ENCODE data around the gene CARD16. TPM values are rescaled to one million over a fixed set of nuclear protein-coding genes. Genes with fewer than 3 reads are reported as not detected.

CARD16 gene
- total RNA-seq, 1 experiment from 2014 or later, result not detected

- H2AFZ ChIP-seq (ENCODE audit: low read length), result no peak overlapping the region
- no CpG with 5 or more reads among the region's 9 CpGs for WGBS (ENCODE audit: extremely low coverage, insufficient read length, low lambda C conversion rate)
These were observed 47.4 kb upstream of the CARD16 start for GRCh38 chr11:105092256-105093239.

More at GRCh38 chr11:105092256-105093239, 47.4 kb upstream of the CARD16 start:
- Histone ChIP-seq H3K14ac (ENCODE audit: insufficient read depth, low read length) (no peak overlapping the region), H3K79me2 (ENCODE audit: insufficient read depth, low read length) (no peaks in the 10 kb centered on the region; the same call in 1 of the 2 replicates), H3K9me3 (ENCODE audit: control insufficient read depth, low read depth, low read length) (no peaks in the 10 kb centered on the region), H3K23ac (ENCODE audit: insufficient read length, low read depth, low read length) (no peak overlapping the region), H3K4ac (ENCODE audit: low read depth, low read length) (no peak overlapping the region), H2AK5ac (ENCODE audit: insufficient read length, low read length) (no peak overlapping the region), H3K4me1 (ENCODE audit: insufficient read depth, low read length) (no peaks in the 10 kb centered on the region), H3K27ac (ENCODE audit: insufficient read length, low read depth, low read length) (no peak overlapping the region), H2BK5ac (ENCODE audit: insufficient read length, low read length) (no peak overlapping the region), H4K20me1 (ENCODE audit: control insufficient read depth, insufficient read depth, insufficient read length) (no peaks in the 10 kb centered on the region), H4K8ac (replicated peaks; ENCODE audit: insufficient read length, low read depth, low read length) (no peak overlapping the region), H4K91ac (ENCODE audit: insufficient read length, low read depth, low read length) (no peak overlapping the region), H4K5ac (ENCODE audit: insufficient read length, low read depth, low read length) (no peak overlapping the region), H3K23me2 (ENCODE audit: insufficient read length, low read depth, low read length, poor library complexity, severe bottlenecking) (no peaks in the 10 kb centered on the region), H2BK15ac (ENCODE audit: low read depth, low read length) (no peak overlapping the region), H3K9ac (ENCODE audit: extremely low read depth, insufficient read length, low read length) (no peak overlapping the region), H2BK12ac (ENCODE audit: insufficient read length, low read depth, low read length) (no peak overlapping the region), H3K56ac (ENCODE audit: insufficient read length, low read depth, low read length) (no peak overlapping the region), H3K27me3 (ENCODE audit: insufficient read depth, low read length) (no peaks in the 10 kb centered on the region), H3T11ph (ENCODE audit: low read length) (no peak overlapping the region), H2BK20ac (ENCODE audit: low read depth, low read length, poor library complexity, severe bottlenecking) (no peak overlapping the region), H3K79me1 (ENCODE audit: insufficient read depth, low read depth, low read length, poor library complexity, severe bottlenecking) (no peaks in the 10 kb centered on the region), H3K18ac (ENCODE audit: insufficient read length, low read depth, low read length) (no peak overlapping the region), H2BK120ac (ENCODE audit: low read depth, low read length, poor library complexity, severe bottlenecking) (no peak overlapping the region), H3K4me2 (ENCODE audit: insufficient read depth, insufficient read length, low read length) (no peak overlapping the region)
- H3K4me1 Mint-ChIP-seq, result 0 out of 4 replicates have a peak, but pooled peaks cover 0 to 5% of the 10 kb centered on the region in 2 experiments
- TF ChIP-seq CTCF (conservative IDR thresholded peaks at IDR 0.05), result no peak
- no peaks in the 10 kb centered on the region; a peak in 1 of 7 replicates for H3K36me3 Mint-ChIP-seq (ENCODE audit: insufficient read depth in 1 of 3, low read depth in 3 of 3)
- no peaks in the 10 kb centered on the region; the same call in 1 of the 2 replicates for H3K27me3 Mint-ChIP-seq (ENCODE audit: low read depth)
- no peak for DNase-seq
- no peak overlapping the region for H3K4me3 Mint-ChIP-seq
- H3K27ac Mint-ChIP-seq, result no peak overlapping the region
- H3K9me3 Mint-ChIP-seq, result no peaks in the 10 kb centered on the region; a peak in 1 of 5 replicates

All from H9 (cell line).